ENCODE measurements around the gene EPHA2.
"Not testable (repeated sequence)": the region's sequence is repeated elsewhere in the genome, so short reads cannot be mapped to it uniquely, and the experiment has no call there.

DNA sequence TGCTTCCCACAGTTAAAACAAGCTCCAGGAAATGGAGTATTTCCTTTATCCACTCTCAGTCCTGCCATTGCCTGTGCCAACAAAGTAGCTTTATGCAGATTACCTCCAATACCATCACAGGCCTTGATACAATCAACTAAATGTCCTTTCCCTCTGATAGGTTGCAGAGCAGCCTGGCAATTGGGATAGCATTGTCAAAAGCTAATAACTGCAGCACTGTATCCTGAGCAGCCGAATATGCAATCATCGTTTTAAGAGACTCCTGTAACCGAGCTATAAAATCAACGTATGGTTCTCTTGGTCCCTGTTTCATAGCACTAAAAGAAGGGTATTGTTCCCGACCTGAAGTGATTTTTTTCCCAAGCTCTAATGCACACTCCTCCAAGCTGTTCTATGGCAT is 48.8 kb downstream of the EPHA2 start:
- TF ChIP-seq, protein P1, sequence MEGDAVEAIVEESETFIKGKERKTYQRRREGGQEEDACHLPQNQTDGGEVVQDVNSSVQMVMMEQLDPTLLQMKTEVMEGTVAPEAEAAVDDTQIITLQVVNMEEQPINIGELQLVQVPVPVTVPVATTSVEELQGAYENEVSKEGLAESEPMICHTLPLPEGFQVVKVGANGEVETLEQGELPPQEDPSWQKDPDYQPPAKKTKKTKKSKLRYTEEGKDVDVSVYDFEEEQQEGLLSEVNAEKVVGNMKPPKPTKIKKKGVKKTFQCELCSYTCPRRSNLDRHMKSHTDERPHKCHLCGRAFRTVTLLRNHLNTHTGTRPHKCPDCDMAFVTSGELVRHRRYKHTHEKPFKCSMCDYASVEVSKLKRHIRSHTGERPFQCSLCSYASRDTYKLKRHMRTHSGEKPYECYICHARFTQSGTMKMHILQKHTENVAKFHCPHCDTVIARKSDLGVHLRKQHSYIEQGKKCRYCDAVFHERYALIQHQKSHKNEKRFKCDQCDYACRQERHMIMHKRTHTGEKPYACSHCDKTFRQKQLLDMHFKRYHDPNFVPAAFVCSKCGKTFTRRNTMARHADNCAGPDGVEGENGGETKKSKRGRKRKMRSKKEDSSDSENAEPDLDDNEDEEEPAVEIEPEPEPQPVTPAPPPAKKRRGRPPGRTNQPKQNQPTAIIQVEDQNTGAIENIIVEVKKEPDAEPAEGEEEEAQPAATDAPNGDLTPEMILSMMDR (IDR thresholded peaks at IDR 0.05) = not testable (repeated sequence)
- not testable (repeated sequence) for TF ChIP-seq ZFX (IDR thresholded peaks at IDR 0.05; ENCODE audit: borderline replicate concordance)
